Kidney (tissue), 14 donors: Measurements from ENCODE around the gene DOCK10. TPM values are rescaled to one million over a fixed set of nuclear protein-coding genes. Genes with fewer than 3 reads are reported as not detected.

Source experiments
- DNase-seq, 5 donors: peaks; one replicate each; pipeline ENCODE4 v3.0.0-alpha.2; 2013 to 2020
- FAIRE-seq: peaks from 2 replicates; lab custom pipeline; 2012; peaks lifted over from hg19 to GRCh38; lab: Jason Lieb, UNC
- H3K27ac ChIP-seq, 2 donors: one replicate each; pipeline ENCODE4 v1.7.0; 2013; ENCODE audit warnings: low read depth in 2 of 2, low read length in 2 of 2, inconsistent platforms in 1 of 2
- H3K27me3 ChIP-seq: one replicate; pipeline ENCODE4 v1.7.1; 2013; ENCODE audit warnings: low read length, inconsistent platforms; ENCODE audit not compliant: control insufficient read depth, insufficient read depth
- H3K36me3 ChIP-seq, 3 donors: one replicate each; pipeline versions ENCODE4 v1.7.0 to v1.7.1; 2013; ENCODE audit warnings: low read length in 3 of 3, control low read depth in 1 of 3, inconsistent platforms in 1 of 3; ENCODE audit not compliant: insufficient read depth in 3 of 3, control insufficient read depth in 2 of 3
- H3K4me1 ChIP-seq, 3 donors: one replicate each; pipeline versions ENCODE4 v1.7.0 to v1.7.1; 2013; ENCODE audit warnings: low read length in 3 of 3, inconsistent platforms in 1 of 3, low read depth in 1 of 3; ENCODE audit not compliant: control insufficient read depth in 2 of 3, insufficient read depth in 2 of 3
- H3K4me3 ChIP-seq, 3 donors: one replicate each; pipeline versions ENCODE4 v1.7.0 to v1.8.1; 2013; ENCODE audit warnings: low read length in 3 of 3, control low read depth in 1 of 3, inconsistent platforms in 1 of 3
- H3K9ac ChIP-seq, 3 donors: one replicate each; pipeline versions ENCODE4 v1.7.0 to v1.7.1; 2013; ENCODE audit warnings: low read length in 3 of 3, control low read depth in 1 of 3, inconsistent platforms in 1 of 3
- H3K9me3 ChIP-seq, 3 donors: one replicate each; pipeline versions ENCODE4 v1.7.0 to v1.7.1; 2013; ENCODE audit warnings: low read length in 3 of 3, control low read depth in 1 of 3, inconsistent platforms in 1 of 3; ENCODE audit not compliant: control insufficient read depth in 2 of 3, insufficient read depth in 1 of 3
- CTCF ChIP-seq: IDR thresholded peaks from 3 replicates; pipeline ENCODE4 v1.5.1; 2012; ENCODE audit warnings: mild to moderate bottlenecking, moderate library complexity, borderline replicate concordance; ENCODE audit not compliant: insufficient read depth; ENCODE audit errors: extremely low read depth
- intact Hi-C: fragments of 100-400 bp; cut with DNase I; formaldehyde crosslinking; loops from one replicate; pipeline ENCODE4 v1.11.1; 2022
- polyA plus RNA-seq: library from polyadenylated mRNA; stranded (reverse); fragments of 350-450 nt; fragmentation: Illumina TruSeq; extraction: RNeasy Lipid Tissue Mini Kit (QIAGEN cat#74804); gene quantifications from one replicate; pipeline ENCODE4 v1.2.3, GENCODE V29; 2014; ENCODE audit warnings: low read depth, low replicate concordance; ENCODE audit not compliant: insufficient read depth
- total RNA-seq: library from RNA; stranded (reverse); fragmentation: NEBNext Ultra II Directional; extraction: Animal tissue kit (Norgen Biotek cat#: 25700); gene quantifications from one replicate; pipeline ENCODE4 v1.2.1, GENCODE V29; 2021
- donor health status: control.
- donor health status: control.
- donor health status: control.
- donor health status: control.
- donor health status: control.
- donor health status: DM: yes; HTN: yes; CAD: no.
- donor health status: Normal renal cell carcinoma (clear cell type).

The DOCK10 gene
- total and polyA plus RNA-seq, 2 donors from 2014 or later, result 2.1 to 33.8 TPM

DNA sequence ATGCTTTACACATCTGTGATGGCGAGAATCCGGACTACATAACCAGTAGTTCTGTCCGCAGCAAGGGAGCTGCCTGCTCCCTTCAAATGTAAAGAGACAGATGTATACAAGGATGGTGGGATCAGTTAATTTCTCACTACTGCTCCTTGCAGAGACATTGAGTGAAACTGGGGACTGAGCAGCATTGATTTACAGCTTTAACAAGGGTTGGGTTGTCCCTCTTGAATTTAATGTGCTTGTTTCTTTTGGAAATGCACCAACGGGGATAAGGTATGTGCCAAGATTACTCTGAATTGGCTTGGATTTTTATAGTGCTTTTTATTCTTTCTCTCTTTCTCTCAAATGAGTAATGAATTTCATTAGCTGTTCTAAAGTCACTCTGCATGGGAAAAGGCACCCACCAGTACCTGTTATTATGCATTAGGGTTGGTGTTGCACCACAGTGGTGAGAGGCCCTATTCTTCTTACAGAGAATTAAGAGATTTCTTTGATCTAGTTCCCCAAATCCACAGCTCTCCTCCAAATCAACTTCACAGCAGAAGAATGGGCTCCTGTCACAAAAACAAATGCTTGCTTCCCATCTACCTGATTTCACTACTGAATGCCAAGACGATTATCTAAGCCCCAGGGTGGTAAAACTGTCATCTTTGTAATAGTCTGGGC is 107.6 kb downstream of the DOCK10 start:
- H3K36me3 ChIP-seq, result no peaks in the 10 kb centered on the region
- H3K9me3 ChIP-seq, result no peaks in the 10 kb centered on the region
- H3K9ac ChIP-seq, result no peak overlapping the region
- intact Hi-C loops, result no loop called here
- DNase-seq, result peak in 3 of 5 donors; percentile 12 to 74 (median 51)
- no peak overlapping the region for H3K27ac ChIP-seq
- no peak for FAIRE-seq
- no peak overlapping the region for H3K4me3 ChIP-seq
- H3K27me3 ChIP-seq, result no peaks in the 10 kb centered on the region
- peaks cover 0 to 3% (median 3%) of the 10 kb centered on the region in 3 donors for H3K4me1 ChIP-seq
- TF ChIP-seq CTCF, result no peak

DNA sequence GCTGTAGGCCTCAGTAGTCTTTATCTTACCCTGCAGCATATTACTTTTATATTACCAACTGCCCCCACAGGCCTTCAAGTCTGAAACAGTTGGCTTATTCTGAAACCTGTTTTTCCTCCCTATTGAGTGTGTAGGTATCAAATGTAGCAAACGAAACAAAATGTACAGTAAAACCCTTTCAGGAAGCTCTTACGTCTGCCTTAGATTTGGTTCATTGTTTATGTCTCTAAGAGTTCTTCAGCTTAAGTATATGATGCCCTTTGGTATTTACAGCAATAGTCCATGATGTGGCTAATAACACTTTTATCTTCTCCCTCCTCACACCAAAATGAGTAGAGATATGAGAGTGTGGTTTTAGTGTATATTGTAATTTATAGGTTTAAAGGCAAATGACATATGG is 108.8 kb downstream of the DOCK10 start:
- H3K36me3 ChIP-seq, result no peaks in the 10 kb centered on the region
- intact Hi-C loops, result no loop called here
- no peaks in the 10 kb centered on the region for H3K9me3 ChIP-seq
- H3K27me3 ChIP-seq, result no peaks in the 10 kb centered on the region
- no peak overlapping the region for H3K9ac ChIP-seq
- H3K4me1 ChIP-seq, result peaks cover 0 to 3% (median 0%) of the 10 kb centered on the region in 3 donors
- no peak for DNase-seq
- no peak overlapping the region for H3K4me3 ChIP-seq
- no peak for FAIRE-seq
- TF ChIP-seq CTCF, result no peak
- H3K27ac ChIP-seq, result no peak overlapping the region

DNA sequence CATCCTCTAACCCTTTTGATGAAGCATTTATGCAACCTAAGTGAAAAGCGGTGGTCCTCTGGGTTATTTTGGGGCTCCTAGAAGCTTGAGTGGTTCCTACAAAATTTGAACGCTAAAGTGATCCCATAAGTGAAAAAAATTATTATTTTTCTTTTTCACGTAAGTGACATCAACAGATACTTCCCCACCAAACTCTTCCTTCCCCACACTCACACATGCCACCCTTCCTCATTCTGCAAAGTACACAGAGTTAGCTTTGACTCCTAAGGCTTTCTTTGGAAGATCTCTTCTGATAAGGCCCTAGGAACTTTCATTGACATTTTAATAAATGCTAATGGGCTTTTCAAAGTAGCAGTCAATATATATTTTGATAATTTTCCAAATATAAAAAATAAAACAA is 109.7 kb downstream of the DOCK10 start:
- FAIRE-seq (no peak), DNase-seq (no peak)
- Histone ChIP-seq H3K9ac (no peak overlapping the region), H3K36me3 (no peaks in the 10 kb centered on the region), H3K27ac (no peak overlapping the region), H3K27me3 (no peaks in the 10 kb centered on the region), H3K9me3 (no peaks in the 10 kb centered on the region), H3K4me1 (peaks cover 0 to 3% (median 0%) of the 10 kb centered on the region in 3 donors), H3K4me3 (no peak overlapping the region)
- TF ChIP-seq CTCF, result no peak
- intact Hi-C loops, result no loop called here

DNA sequence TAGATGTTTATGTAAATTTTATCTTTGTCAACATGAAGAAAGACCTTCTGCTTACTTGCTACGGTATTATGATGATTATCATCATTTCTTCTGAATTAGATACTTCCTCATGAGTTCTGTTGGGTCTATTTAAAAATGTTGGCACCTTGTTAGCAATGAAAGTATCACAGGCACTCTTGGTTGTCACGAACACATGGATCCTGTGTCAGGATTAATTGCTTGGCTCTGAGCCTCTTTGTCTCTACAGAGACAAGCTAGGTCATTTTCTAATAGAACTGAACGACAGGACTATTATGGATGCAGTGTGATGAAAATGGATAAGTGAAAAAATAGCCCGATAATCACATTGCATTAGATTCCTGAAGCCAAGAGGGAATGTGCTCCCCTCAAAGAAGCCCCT is 110.3 kb downstream of the DOCK10 start:
- Histone ChIP-seq H3K9me3 (no peaks in the 10 kb centered on the region), H3K36me3 (no peaks in the 10 kb centered on the region), H3K4me1 (peaks cover 0 to 3% (median 0%) of the 10 kb centered on the region in 3 donors), H3K27me3 (no peaks in the 10 kb centered on the region), H3K4me3 (no peak overlapping the region), H3K27ac (no peak overlapping the region), H3K9ac (no peak overlapping the region)
- DNase-seq, result no peak
- intact Hi-C loops, result no loop called here
- no peak for TF ChIP-seq CTCF
- no peak for FAIRE-seq
